GM21825 (cell line): ENCODE data around the gene NDUFV1.
A peak's percentile ranks its signal among the peaks of the same experiment; 100 is the strongest.

ENCODE experiments used
- ATAC-seq: cut with Tn5 transposase; IDR thresholded peaks from one replicate; pipeline ENCODE4 v1.9.1; 2021; ENCODE audit warnings: mild to moderate bottlenecking, moderate library complexity; ENCODE audit not compliant: unreplicated experiment

Gene NDUFV1

DNA sequence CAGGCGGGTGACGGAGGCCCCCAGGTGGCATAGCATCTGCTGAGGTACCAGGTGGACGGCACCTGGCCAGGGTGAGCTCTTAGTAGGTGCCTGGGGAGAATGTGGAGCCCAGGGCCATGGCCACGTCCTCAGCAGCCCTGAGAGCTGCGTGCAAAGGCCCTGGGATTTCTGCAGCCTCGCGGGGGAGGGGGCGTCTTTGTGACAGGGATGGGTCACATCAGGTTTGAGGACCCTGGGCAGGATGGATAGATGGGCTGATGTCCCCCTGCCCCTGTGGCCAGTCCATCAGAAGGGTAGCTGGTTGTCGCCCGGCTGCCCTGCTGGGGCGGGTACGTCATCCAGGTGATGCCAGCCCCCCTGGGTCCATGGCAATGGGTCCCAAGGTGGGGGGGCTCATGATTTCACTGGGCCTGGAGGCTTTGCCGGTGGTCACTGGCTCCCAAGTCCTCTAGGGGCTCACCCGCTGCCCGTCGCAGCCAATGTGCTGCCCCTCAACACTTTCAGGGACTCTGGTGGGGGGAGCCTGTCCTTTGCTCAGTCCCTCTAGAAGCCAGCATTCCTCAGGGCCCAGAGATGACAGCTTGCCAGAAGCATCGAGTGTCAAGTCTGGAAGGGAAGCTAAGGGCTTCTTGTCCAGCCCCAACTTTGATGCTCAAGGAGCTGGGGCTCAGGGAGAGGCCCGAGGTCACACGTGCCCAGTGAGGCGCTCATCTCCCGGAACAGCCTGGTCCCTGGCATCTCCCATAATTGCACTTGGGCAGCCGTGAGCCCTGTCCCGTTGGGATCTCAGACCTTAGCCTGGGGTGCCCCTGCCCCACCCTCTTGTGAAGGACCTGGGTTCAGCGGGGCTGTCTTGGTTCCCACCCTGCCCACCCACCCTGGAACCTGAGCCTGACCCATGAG is 32.0 kb downstream of the NDUFV1 start:
- ATAC-seq, result no peak

DNA sequence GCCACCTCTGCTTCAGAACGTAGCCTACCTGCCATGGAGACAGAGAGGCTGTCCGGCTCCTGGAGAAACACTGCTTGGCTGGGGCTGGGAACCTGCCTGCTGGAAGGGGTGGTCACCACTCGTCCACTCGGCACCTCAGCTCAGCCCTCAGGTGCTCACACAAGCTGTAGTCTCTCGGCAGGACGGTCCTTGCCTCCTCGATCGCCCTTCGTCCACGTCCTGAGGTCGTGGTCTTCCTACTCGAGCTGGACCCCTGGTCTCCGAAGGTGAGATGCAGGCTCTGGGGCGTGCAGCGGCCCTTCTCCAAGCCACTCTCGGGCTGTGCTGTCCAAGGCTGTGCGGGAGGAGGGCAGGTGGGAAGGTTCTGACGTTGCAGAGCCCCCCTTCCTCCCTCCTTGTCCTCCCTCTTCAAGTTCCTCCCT is 32.7 kb downstream of the NDUFV1 start, which contains the start of gene TBX10:
Gene TBX10, minus strand, starts transcription at position 326 of the 422 bp plus-strand sequence. Its CDS starts 291 bp downstream, at position 35.
- no peak for ATAC-seq

DNA sequence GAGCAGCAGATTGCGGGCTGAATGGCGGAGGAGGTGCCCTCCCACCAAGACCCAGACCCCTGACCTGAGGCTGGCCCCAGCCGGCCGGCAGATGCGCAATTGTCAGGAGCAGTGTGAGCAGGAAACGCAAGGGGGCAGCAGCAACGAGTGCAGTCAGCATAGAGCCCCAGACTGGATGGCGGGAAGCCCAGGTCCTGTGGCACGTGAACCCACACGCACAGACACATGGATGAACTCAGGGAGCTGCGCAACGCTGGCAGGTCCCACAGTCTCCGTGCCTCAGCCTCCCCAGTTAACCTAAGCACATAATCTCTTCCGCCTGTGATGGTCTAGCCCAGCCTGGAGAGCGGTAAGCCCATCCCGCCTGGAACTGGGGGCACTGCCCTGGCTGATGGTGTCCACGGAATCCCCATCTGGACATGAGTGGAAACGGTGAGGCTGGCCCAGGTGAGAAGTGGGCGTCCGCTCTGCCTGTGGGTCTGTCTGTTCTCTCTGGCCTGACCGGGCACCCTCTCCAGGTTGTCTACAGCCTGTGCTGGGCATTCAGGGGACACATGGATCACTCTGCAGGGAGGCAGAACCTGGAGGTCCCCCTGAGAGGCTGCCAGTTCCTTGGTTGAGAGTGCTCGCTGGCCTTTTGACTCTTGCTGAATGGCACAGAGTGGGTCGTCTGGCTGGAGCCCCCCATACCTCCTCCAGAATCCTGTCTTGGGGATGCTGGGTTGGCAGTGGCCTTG is 33.5 kb downstream of the NDUFV1 start:
- ATAC-seq, result no peak

DNA sequence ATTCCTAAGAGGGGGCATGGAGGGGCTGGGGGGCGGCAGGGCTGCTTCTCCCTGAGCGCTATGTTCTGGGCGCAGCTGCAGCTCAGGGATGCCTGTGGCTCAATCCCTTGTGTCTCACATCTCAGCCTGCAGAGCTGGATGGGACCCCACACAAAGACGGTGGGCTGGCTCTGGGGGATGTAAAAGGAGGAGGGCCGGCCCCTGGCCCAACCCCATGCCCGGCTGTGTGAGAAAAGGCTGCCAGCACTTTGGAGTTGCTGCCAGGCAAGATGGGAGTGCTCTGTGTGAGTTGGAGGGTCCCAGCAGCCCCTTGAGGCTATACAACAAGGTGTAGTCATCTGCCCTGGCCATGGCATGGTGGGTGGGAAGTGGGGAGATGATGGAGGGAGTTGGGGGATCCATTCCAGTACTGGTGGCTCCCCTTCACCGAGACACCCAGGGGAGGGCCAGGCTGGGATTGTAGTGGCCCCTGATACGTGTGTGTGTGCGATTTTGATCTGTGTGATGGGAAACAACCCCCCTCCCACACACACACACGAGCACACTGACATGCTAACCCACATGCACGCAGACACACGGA is 34.1 kb downstream of the NDUFV1 start:
- no peak for ATAC-seq

DNA sequence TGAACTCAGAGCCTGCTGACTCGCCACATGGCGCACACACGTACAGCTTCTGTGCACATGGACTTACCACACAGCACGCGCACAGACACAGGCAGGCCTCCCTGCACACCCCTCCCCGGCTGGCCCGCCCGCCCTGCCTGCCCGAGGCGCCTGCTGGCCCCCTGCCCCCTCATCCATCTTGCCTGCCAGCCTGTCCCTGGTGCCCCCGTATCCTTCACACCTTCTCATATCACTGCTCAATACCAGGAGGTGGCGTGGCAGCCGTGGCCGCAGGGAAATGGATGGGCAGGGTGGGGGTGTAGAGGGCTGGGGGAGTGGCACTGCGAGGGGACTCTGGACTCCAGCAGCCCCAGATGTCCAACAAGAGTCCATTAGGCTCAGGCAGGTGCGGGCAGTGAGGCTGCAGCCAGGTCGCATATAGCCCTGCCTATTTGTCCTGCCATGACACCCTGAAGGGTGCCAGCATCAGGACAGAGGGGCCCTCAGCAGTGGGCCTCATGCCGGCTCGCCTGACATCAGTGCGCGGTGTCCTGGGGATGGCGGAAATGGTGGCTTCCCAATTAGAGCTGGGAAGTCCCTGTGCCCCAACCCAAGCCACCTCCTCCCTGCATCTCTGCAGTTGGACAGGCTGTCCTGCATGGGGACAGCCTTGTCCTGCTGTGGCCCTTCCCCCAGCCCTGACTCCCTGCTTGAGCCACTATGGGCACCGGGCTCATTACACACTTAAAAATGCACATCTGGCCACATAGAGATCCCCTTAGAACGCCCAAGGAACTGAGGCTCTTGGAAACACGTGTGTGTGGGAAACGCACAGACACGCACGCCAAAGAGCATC is 34.8 kb downstream of the NDUFV1 start:
- no peak for ATAC-seq

DNA sequence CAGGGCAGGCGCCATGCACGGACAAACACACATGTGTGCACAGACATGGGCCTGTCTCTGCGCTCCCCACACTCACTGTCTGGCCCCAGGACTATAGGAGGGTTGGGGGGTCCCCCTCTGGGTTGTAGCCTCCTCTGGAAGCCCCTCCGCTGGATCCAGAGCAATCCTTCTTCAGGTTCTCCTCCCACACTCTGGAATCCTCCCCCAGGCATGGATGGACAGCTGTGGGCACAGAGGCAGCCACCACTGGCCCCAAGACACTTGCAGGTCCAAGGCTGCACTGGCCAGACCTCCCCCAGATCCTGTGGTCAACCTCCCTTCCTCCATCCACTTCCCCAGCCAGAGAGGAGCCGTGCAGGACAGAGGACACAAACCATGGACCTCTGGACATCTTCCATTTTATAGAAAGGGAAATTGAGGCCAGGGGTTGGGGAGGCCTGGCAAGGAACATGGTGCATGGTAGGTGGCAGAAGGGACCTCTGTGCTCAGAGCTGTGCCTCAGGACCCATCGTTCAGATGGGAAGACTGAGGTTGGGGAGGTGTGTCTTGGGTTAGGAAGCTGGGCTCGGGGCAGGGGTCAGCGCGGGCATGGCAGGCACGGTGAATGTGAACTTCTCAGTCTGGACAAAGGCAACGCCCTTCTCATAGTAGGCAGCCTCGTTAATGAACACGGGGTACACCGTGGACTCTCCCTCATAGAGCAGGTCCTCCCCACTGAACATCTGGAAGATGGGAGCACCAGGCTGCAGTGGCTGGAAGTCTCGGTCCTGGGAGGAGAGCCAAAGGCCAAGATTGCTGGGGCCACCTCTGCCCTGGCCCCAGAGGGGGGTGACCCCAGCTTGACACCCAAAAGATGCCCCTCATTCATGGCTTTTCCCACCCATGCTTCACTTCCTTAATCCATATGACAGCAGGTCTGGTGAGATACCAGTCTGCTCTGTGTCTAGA is 35.7 kb downstream of the NDUFV1 start:
- ATAC-seq, result no peak

DNA sequence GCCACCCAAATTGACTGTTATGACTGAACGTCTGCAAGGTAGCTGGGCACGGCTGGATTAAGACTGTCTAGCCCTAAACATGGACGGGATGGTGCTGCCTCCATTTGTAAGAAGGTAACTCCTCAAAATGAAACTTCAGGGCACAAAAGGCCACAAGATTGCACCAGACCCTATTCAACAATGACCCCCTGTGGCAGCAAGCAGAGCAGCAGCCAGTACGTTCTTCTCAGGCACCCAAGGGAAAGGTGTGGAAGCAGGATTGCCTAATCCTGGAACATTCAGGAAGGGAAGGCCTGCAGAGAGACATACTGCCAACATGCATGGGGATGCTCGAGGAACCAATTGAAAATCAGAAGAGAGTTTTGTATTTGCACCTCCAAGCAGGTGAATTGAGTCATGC is 37.3 kb downstream of the NDUFV1 start:
- ATAC-seq, result no peak

DNA sequence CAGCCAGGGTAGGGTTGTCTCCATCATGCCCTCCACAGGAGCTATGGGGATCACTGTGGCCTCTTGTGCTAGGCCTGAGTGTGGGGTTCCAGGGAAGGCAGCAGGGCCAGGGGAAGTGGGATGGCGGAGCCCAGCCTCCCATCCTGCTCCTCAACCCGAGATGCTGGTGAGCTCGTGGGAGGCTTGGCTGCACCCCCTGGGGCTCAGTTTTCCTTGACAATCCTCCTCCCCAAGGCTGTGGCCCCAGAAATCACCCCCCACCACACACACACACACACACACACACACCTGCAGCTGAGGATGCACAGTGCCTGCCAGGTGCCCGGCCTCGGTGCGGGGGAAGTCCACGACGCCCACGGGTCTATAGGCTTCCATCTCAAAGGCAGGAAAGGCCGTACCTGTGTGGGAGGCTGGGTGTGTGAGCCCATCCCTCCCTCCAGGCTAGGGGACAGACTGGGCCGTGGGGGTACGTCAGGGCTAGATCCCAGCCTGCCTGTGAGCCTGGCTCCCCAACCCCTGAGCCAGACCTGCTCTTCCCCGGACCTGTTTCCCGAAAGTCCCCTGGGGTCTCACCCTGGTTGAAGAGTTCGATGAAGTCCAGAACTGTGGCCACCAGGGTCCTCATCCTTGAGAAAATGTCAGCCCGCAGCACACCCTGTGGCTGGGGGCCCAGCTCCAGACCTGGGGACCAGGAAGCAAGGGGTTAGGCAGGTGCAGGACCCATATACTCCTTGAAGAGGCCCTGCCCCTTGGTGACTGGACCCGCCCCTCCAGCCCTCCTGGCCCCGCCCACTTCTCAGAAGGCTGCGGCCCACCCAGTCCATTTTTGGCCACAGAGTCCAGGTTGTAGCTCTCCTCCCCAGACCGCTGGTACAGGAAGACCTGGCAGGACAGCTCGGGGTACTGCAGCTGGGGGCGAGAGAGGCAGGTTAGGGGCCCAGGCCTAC is 38.0 kb downstream of the NDUFV1 start:
- ATAC-seq, result no peak

DNA sequence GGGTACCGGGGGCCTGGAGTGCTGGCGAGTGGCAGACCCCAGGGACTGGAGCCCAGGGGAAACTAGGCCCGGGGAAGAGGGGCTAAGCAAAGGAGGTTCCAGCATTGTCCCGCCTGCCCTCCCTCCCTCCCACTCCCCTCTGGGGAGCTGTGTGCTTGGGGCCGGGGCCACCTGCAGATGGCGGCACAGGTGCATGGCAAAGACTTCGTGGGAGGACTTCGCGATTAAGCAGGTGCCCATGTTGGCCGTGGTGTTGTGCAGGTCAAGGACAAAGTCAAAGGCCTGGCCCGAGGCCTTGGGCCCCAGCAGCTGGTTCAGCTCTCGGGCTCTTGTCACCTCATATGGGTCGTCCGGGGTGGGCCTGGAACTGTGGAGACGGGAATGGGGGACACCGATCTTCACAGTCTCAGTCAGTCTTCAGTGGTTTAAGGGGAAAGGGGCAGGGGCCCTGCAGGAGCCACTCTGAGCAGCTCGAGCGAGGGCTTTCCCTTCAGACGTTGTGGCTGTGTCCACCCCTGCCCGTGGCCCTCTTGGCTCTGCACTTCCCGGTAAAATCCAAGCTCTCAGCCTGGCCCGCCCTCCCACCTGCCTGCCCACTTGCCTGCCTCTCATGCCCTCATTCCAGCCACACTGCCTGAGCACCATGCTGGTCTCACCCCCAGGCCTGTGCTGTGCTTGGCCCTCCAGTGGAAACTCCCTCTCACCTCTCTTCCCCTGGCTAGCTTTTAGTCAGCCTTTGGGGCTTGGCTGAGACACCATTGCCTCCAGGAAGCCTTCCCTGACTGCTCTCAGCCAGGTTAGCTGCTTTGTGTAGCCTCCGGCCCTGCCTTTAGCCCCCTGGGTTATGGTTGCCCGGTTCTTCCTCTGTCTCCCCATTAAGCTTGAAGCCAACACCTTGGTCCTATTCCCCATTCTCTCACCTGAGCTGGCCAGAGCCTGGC is 39.1 kb downstream of the NDUFV1 start:
- ATAC-seq, result no peak

DNA sequence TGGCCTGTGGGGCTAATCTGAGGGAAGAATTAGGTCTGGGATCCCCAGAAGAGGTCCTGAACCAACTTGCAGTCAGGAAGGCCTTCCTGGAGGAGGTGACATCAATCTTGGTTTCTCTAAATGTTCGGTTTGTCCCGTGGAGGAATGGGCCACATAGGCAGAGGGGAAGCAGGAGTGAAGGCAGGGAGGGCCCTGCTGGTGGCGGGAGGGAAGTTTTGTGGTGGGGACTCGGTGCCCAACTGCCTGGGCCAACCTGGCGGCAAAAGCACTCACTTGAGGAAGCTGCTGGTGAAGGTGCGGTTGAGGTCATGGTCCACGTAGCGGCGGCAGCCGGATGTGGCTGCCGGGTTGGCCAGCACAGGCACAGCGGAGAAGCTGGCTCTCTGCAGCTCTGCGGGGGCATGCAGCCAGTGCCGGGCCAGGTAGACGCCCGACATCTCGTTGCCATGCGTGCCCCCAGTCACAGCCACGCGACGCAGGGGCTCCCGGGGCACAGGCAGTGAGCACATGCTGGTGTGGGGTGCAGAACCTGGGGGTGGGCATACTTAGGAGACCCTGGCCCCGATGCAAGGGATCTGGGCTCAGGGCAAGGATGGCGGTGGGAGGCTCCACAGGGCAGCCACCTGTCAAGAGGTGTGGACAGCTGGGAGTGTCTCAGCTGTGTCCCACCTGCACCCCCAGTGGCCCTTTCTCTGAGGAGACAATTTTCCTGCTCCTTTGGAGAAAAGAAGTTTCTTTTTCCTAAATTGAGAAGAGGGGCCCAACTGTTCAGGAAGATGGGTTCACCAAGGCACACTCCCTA is 40.0 kb downstream of the NDUFV1 start:
- peak; percentile 42 for ATAC-seq

DNA sequence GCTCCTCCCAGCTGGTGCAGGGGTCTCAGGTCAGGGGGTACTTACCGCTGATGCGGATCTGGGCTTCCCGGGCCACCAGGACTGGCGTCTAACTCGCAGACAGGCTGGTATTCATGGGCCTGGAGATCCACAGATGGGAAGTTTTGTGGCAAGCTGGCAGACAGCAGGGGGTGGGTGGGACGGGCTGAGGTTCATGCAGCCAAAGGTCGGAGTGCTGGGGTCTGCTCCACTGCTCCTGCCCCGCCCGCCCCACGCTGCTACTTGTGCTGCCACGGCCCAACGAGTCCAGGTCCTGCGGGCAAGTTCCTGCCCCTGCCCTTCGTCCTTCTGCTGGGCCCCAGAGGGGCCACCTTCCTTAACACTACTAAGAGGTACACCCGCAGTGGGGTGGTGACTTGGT is 40.7 kb downstream of the NDUFV1 start:
- no peak for ATAC-seq

DNA sequence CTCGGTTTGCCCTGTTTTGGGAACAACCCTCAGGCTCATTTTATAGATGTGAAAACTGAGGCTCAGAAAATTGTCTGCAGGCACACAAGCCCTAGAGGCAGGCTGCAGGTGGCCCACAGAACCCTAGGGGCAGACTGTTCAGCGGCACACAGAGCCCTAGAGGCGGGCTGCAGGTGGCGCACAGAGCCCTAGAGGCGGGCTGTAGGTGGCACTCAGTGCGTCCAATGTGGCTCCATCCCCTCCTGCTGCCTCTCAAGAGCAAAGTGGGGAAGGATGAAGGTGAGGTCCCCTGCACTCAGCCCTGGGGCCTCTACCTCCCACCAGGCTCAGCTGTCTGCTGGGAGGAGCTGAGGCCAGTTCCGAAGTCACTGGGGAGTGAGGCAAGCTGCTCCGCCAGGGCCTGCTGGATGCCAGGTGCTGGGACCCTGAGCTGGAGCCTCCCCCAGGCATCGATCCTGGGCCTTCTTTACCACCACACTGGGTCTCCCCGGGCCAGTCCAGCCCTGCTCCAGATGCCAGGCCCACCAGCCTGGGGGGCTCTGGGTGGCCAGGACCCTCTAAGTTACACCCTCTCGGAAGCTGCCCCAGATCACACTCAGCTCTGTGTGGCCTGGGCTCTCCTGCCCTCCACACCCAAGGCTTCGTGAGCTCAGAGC is 41.5 kb downstream of the NDUFV1 start:
- ATAC-seq, result peak; percentile 51

DNA sequence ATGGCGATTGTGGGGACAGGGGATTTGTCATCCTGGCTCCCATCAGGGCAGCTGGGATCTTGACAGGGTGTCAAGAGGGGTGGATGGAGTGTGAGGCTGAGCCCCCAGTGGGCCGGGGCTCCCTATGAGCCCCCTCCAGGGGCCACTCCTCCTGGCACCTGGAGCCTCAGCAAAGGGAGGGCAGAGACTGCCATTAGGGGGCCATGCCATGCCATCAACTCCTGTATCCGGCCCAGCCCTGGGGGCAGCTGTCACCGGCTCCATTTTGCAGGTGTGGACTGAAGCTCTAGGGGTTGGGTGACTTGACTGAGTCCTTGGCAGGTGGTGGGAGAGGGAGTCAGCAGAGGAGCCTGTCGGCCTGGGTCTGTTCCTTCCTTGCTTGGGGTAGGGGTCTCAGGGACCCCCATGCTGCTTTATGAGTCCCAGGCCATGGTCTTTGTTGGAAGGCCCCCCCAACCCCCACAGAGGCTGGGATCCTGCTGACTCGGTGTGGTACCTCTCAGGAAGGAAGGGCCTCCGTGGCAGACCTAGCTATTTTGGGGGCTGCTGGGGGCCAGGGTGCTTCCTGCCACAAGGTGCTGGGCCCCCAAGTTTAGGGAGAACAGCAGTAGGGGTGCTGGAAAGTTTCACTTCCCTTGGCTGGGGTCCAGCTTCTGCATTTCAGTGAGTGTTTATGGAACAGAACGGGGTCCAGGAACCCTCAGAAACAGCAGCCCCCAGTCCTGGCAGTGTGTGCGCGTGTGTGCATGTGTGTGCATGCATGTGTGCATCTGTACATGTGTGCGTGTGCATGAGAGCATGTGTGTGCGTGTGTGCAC is 42.3 kb downstream of the NDUFV1 start:
- ATAC-seq, result peak; percentile 9

DNA sequence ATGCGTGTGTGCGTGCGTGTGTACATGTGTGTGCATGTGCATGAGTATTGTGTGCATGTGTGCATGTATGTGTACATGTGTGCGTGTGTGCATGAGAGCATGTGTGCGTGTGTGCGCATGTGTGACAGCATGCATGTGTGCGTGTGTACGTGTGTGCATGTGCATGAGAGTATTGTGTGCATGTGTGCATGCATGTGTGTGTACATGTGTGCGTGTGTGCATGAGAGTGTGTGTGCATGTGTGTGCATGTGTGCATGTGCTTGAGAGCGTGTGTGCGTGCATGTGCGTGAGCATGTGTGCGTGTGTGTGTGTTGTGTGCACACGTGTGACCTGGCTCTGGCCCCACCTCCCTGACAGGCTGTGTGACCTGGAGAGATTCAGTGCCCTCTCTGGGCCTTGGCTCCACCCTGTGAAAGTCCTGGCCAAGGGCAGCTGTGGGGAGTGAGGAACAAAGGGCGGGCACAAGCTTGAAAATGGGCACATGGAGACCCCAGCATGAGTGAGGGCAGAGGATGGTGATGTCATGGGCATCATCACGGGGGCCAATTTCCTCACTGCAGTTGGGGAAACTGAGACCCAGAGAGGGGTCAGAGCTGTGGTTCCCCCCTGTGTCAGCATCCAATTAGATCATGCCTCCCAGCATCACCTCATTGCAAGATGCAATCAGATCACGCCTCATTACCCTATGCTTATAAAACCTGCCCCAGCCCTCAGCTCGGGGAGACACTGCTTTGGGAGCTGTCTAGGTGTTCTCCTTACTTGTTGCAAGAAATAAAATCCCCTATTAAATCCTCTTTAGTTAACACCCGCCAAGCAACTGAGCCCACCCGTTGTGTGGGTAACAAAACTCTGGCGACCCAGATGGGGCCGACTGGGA is 43.1 kb downstream of the NDUFV1 start:
- ATAC-seq, result no peak
